ENCODE data around the gene HMGXB3. TPM values are rescaled to one million over a fixed set of nuclear protein-coding genes. Genes with fewer than 3 reads are reported as not detected.

The HMGXB3 gene
- total RNA-seq, 2 experiments from 2014 or later, result 27.4 to 29.3 TPM

DNA sequence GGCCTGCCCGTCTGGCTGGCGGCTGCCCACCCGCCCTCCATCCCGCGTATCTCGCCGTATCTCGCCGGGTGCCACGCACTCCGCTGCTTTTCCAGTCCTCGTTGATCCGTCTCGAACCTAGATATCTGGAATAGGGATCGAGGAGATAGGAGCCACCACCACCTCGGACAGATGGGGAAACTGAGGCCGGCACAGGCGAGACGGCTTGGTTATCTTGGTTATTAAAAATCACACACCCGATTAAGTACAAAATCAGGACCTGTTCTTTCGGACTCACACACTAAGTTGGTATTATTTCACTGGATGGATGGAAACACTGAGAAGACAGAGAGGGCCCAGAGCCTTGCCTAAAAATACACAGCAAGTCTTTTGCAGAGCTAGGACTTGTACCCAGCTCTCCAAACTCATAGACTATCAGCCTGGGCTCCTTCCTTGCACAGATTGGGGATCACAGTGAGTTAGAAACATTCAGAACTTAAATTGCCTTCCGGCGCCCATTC lies 39.3 kb upstream of the HMGXB3 start:
- H3K4me1 Mint-ChIP-seq (ENCODE audit: low read depth), result peaks cover 32% of the 10 kb centered on the region
- ChIA-PET CTCF (interaction anchor here (0.9 to 2.3 kb wide), 3 partner anchors 30 to 127 kb away, joined by 3 to 11 read pairs (median 5); no protein-coding TSS in a partner anchor), POLR2A (interaction anchor here (1.3 to 2.6 kb wide), 5 partner anchors 17 to 410 kb away, joined by 3 to 22 read pairs (median 4); partner anchors contain the start of genes CSNK1A1, HMGXB3, PPARGC1B and TIGD6)
- H3K36me3 Mint-ChIP-seq (ENCODE audit: low read depth), result peaks cover 15% of the 10 kb centered on the region
- Histone ChIP-seq H3K27me3 (ENCODE audit: control insufficient read depth in 1 of 2, insufficient read depth in 2 of 2, low read length in 2 of 2) (no peaks in the 10 kb centered on the region), H3K4me3 (ENCODE audit: low read length) (peak overlapping the region; percentile 98), H3K27ac (ENCODE audit: low read depth in 1 of 2, low read length in 2 of 2) (peak overlapping the region; percentile 56 to 67), H3K36me3 (ENCODE audit: insufficient read depth, low read length) (no peaks in the 10 kb centered on the region), H3K9me3 (ENCODE audit: control insufficient read depth in 1 of 2, insufficient read depth in 1 of 2, low read length in 2 of 2) (no peaks in the 10 kb centered on the region), H3K4me1 (ENCODE audit: insufficient read depth, low read length) (peaks cover 28% of the 10 kb centered on the region)
- TF ChIP-seq, protein P1, sequence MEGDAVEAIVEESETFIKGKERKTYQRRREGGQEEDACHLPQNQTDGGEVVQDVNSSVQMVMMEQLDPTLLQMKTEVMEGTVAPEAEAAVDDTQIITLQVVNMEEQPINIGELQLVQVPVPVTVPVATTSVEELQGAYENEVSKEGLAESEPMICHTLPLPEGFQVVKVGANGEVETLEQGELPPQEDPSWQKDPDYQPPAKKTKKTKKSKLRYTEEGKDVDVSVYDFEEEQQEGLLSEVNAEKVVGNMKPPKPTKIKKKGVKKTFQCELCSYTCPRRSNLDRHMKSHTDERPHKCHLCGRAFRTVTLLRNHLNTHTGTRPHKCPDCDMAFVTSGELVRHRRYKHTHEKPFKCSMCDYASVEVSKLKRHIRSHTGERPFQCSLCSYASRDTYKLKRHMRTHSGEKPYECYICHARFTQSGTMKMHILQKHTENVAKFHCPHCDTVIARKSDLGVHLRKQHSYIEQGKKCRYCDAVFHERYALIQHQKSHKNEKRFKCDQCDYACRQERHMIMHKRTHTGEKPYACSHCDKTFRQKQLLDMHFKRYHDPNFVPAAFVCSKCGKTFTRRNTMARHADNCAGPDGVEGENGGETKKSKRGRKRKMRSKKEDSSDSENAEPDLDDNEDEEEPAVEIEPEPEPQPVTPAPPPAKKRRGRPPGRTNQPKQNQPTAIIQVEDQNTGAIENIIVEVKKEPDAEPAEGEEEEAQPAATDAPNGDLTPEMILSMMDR (IDR thresholded peaks at IDR 0.05), result no peak
- no peaks in the 10 kb centered on the region for H3K9me3 Mint-ChIP-seq
- peak overlapping the region; percentile 93 for H3K4me3 Mint-ChIP-seq
- no peaks in the 10 kb centered on the region for H3K27me3 Mint-ChIP-seq
- ATAC-seq (ENCODE audit: poor library complexity) (no peak), DNase-seq (peak in 1 of 14 experiments; percentile 12)
- intact Hi-C loops (cut with DNase I, micrococcal nuclease), result loop anchor here (5.0 kb wide), 2 partner anchors 41 to 229 kb away; partner anchors contain the start of genes HMGXB3 (in 1 of the 2), PPARGC1B (in 1 of the 2) and TIGD6 (in 1 of the 2)
- peak overlapping the region; percentile 75 for H3K27ac Mint-ChIP-seq

DNA sequence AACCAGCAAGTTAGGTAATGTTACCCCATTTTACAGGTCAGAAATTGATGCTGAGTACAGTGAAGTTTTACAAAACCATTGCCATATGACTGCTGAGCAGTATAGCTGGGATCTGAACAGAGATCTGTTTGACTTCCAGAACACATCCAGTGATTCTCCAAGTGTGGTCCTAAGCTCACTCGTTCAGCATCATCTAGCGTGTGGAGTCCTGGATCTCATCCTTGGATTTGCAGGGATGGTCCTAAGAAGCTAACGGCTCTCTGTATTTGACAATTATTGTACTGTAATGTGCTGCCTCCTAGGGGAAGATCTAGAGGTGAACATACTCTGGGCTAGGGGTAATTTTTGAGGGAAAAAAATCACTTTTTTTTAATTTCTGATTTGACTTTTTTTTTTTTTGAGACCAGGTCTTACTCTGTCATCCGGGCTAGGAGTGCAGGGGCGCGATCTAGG lies 38.6 kb upstream of the HMGXB3 start:
- Histone ChIP-seq H3K9me3 (ENCODE audit: control insufficient read depth in 1 of 2, insufficient read depth in 1 of 2, low read length in 2 of 2) (no peaks in the 10 kb centered on the region), H3K4me3 (ENCODE audit: low read length) (no peak overlapping the region), H3K27me3 (ENCODE audit: control insufficient read depth in 1 of 2, insufficient read depth in 2 of 2, low read length in 2 of 2) (no peaks in the 10 kb centered on the region), H3K4me1 (ENCODE audit: insufficient read depth, low read length) (peaks cover 28% of the 10 kb centered on the region), H3K27ac (ENCODE audit: low read depth in 1 of 2, low read length in 2 of 2) (no peak overlapping the region), H3K36me3 (ENCODE audit: insufficient read depth, low read length) (no peaks in the 10 kb centered on the region)
- DNase-seq (peak in 3 of 14 experiments; percentile 15 to 41 (median 38)), ATAC-seq (ENCODE audit: poor library complexity) (no peak)
- Mint-ChIP-seq H3K4me1 (ENCODE audit: low read depth) (peaks cover 32% of the 10 kb centered on the region), H3K27ac (peak overlapping the region; percentile 75), H3K9me3 (no peaks in the 10 kb centered on the region), H3K36me3 (ENCODE audit: low read depth) (peaks cover 15% of the 10 kb centered on the region), H3K4me3 (peak overlapping the region; percentile 93), H3K27me3 (no peaks in the 10 kb centered on the region)
- TF ChIP-seq, protein P1 (IDR thresholded peaks at IDR 0.05), result peak; percentile 18
- intact Hi-C loops (cut with DNase I, micrococcal nuclease), result loop anchor here (5.0 kb wide), 2 partner anchors 40 to 230 kb away; partner anchors contain the start of genes HMGXB3 (in 1 of the 2), PPARGC1B (in 1 of the 2) and TIGD6 (in 1 of the 2)
- POLR2A ChIA-PET, result interaction anchor here (1.0 to 1.5 kb wide), 4 partner anchors 16 to 309 kb away, joined by 3 read pairs; partner anchors contain the start of genes HMGXB3 and TIGD6
- CTCF ChIA-PET, result interaction anchor here (0.6 to 2.3 kb wide), 7 partner anchors 10 to 496 kb away, joined by 3 to 11 read pairs (median 4); no protein-coding TSS in a partner anchor

DNA sequence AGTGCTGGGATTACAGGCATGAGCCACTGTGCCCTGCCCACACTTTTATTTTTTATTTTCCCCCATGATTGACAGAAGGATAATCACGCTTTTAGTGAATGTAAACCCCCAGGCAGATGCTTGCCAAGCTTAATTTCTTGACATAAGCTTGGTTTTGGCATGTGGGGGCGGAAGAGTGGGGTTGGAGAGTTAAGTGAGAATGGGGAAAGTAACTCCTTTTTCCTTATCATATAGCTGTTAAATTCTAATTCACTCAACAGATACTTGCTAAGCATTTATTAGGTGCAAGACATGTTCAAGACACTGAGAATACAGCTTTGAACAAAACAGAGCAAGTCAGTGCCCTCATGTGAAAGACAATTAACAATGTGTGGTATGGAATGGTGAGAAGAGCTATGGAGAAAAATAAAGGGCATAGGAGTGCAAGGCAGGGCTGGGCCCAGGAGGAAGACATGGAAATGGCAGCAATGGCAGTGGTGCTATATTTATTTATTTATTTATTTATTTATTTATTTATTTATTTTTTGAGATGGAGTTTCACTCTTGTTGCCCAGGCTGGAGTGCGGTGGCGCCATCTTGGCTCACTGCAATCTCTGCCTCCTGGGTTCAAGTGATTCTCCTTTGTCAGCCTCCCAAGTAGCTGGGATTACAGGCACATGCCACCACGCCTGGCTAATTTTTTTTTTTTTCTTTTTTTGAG lies 37.8 kb upstream of the HMGXB3 start:
- ChIA-PET CTCF (interaction anchor here (1.5 to 2.3 kb wide), 2 partner anchors 9 to 28 kb away, joined by 8 to 11 read pairs; no protein-coding TSS in a partner anchor), POLR2A (interaction anchor here (1.0 to 1.5 kb wide), 4 partner anchors 16 to 310 kb away, joined by 3 read pairs; partner anchors contain the start of genes HMGXB3 and TIGD6)
- DNase-seq (no peak), ATAC-seq (ENCODE audit: poor library complexity) (no peak)
- H3K4me1 ChIP-seq (ENCODE audit: insufficient read depth, low read length), result peaks cover 28% of the 10 kb centered on the region
- Mint-ChIP-seq H3K36me3 (ENCODE audit: low read depth) (peaks cover 15% of the 10 kb centered on the region), H3K4me1 (ENCODE audit: low read depth) (peaks cover 32% of the 10 kb centered on the region), H3K27me3 (no peaks in the 10 kb centered on the region), H3K9me3 (no peaks in the 10 kb centered on the region), H3K27ac (peak overlapping the region; percentile 75), H3K4me3 (peak overlapping the region; percentile 13)
- no peak overlapping the region for H3K27ac ChIP-seq (ENCODE audit: low read depth in 1 of 2, low read length in 2 of 2)
- intact Hi-C loops (cut with DNase I, micrococcal nuclease), result loop anchor here (5.0 kb wide), 2 partner anchors 40 to 230 kb away; partner anchors contain the start of genes HMGXB3 (in 1 of the 2), PPARGC1B (in 1 of the 2) and TIGD6 (in 1 of the 2)
- H3K36me3 ChIP-seq (ENCODE audit: insufficient read depth, low read length), result no peaks in the 10 kb centered on the region
- TF ChIP-seq, protein P1 (IDR thresholded peaks at IDR 0.05), result no peak
- H3K27me3 ChIP-seq (ENCODE audit: control insufficient read depth in 1 of 2, insufficient read depth in 2 of 2, low read length in 2 of 2), result no peaks in the 10 kb centered on the region
- no peak overlapping the region for H3K4me3 ChIP-seq (ENCODE audit: low read length)
- H3K9me3 ChIP-seq (ENCODE audit: control insufficient read depth in 1 of 2, insufficient read depth in 1 of 2, low read length in 2 of 2), result no peaks in the 10 kb centered on the region

Data from CD4-positive, alpha-beta T cell (primary cell).